WI38 (cell line): ENCODE results near the gene B9D1.

Source experiments
- H3K4me3 ChIP-seq: 2 replicates; pipeline ENCODE4 v1.5.1; 2011; ENCODE audit warnings: low read depth, mild to moderate bottlenecking, control low read depth, low read length
- TF ChIP-seq, protein P1 (sequence below): IDR thresholded peaks from 2 replicates; pipeline ENCODE4 v1.5.1; 2012; ENCODE audit warnings: low read depth, mild to moderate bottlenecking, control low read depth, low read length

Gene B9D1

GRCh38 chr17:19319771-19320505 is 42.6 kb downstream of the B9D1 start:
- TF ChIP-seq, protein P1, sequence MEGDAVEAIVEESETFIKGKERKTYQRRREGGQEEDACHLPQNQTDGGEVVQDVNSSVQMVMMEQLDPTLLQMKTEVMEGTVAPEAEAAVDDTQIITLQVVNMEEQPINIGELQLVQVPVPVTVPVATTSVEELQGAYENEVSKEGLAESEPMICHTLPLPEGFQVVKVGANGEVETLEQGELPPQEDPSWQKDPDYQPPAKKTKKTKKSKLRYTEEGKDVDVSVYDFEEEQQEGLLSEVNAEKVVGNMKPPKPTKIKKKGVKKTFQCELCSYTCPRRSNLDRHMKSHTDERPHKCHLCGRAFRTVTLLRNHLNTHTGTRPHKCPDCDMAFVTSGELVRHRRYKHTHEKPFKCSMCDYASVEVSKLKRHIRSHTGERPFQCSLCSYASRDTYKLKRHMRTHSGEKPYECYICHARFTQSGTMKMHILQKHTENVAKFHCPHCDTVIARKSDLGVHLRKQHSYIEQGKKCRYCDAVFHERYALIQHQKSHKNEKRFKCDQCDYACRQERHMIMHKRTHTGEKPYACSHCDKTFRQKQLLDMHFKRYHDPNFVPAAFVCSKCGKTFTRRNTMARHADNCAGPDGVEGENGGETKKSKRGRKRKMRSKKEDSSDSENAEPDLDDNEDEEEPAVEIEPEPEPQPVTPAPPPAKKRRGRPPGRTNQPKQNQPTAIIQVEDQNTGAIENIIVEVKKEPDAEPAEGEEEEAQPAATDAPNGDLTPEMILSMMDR, result no peak
- no peak overlapping the region for H3K4me3 ChIP-seq

GRCh38 chr17:19318611-19319010 is 43.9 kb downstream of the B9D1 start:
- H3K4me3 ChIP-seq, result no peak overlapping the region
- TF ChIP-seq, protein P1, result no peak

DNA sequence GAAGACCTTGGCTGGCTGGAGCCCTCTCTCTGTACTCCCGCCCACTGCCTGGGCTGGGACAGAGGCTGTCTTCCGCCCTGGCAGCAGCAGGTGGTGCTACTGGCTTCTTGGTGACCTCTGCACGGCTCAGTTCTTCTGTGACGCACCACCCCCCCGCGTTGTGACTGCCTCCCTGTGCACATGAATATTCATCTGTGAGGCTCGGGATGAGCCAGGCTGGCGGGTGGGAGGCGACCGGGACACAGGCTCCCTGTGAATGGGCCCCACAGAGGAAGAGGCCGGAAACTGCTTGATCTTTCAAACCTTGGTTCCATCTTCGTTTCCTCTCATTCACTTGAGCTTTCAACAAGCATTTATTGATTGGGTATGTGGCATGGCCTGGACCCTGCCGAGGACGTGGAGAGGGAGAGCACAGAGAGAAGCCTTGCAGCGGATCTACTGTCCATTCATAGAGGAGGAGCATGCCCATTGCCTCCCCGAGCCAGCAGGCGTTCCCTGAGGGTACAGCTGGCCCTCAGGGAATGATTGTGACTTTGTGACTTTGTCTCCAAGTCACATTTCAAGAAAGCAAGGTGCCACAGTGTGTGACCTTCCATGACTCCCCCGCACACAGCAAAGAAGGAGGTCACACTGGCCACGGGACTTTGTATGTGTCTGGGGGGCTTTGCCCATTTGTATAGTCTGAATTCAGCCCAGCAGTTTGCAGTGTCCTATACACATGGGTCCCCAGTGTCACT is 45.0 kb downstream of the B9D1 start:
- TF ChIP-seq, protein P1, result no peak
- no peak overlapping the region for H3K4me3 ChIP-seq

- TF ChIP-seq, protein P1, result no peak
- no peak overlapping the region for H3K4me3 ChIP-seq
These were observed 45.7 kb downstream of the B9D1 start for GRCh38 chr17:19316761-19317358.

GRCh38 chr17:19315104-19315503 is 47.4 kb downstream of the B9D1 start:
- no peak overlapping the region for H3K4me3 ChIP-seq
- TF ChIP-seq, protein P1, result no peak

GRCh38 chr17:19313746-19314651 is 48.5 kb downstream of the B9D1 start:
- TF ChIP-seq, protein P1, result no peak
- no peak overlapping the region for H3K4me3 ChIP-seq
